ENCODE data around the gene TDRD6. TPM values are rescaled to one million over a fixed set of nuclear protein-coding genes. Genes with fewer than 3 reads are reported as not detected.
A peak's percentile ranks its signal among the peaks of the same experiment; 100 is the strongest.

The TDRD6 gene
- total RNA-seq, 2 donors from 2014 or later, result 0.12 to 0.37 TPM

DNA sequence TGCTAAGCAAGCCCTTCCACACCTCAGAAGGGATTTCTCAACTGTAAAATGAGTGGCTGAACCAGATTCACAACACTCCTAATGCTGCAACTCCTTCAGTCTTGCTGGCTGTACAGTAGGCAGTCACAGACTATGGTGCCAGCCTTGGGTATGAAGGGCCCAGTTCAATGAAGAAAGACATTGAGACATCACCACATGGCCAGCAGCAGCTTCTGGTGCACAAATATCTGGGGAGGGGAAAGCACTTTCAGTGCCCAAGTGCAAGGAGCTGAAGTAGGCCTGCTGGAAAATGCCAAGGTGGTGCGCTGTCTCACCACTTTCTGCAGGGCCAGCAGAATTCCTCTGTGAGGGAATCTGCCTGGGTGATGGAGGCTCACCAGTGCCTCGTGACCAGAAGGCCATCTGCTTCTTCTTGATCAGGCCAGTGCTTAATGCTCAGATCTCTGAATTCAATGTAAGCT is 45.7 kb downstream of the TDRD6 start:
- Histone ChIP-seq H3K4me3 (no peak overlapping the region), H3K9me3 (no peaks in the 10 kb centered on the region), H3K4me1 (peaks cover 0 to 10% of the 10 kb centered on the region in 2 donors), H3K27me3 (no peaks in the 10 kb centered on the region), H3K27ac (no peak overlapping the region), H3K36me3 (no peaks in the 10 kb centered on the region)
- TF ChIP-seq, protein P1, sequence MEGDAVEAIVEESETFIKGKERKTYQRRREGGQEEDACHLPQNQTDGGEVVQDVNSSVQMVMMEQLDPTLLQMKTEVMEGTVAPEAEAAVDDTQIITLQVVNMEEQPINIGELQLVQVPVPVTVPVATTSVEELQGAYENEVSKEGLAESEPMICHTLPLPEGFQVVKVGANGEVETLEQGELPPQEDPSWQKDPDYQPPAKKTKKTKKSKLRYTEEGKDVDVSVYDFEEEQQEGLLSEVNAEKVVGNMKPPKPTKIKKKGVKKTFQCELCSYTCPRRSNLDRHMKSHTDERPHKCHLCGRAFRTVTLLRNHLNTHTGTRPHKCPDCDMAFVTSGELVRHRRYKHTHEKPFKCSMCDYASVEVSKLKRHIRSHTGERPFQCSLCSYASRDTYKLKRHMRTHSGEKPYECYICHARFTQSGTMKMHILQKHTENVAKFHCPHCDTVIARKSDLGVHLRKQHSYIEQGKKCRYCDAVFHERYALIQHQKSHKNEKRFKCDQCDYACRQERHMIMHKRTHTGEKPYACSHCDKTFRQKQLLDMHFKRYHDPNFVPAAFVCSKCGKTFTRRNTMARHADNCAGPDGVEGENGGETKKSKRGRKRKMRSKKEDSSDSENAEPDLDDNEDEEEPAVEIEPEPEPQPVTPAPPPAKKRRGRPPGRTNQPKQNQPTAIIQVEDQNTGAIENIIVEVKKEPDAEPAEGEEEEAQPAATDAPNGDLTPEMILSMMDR (IDR thresholded peaks at IDR 0.05), result no peak
- no peak for DNase-seq (ENCODE audit: low spot score)

DNA sequence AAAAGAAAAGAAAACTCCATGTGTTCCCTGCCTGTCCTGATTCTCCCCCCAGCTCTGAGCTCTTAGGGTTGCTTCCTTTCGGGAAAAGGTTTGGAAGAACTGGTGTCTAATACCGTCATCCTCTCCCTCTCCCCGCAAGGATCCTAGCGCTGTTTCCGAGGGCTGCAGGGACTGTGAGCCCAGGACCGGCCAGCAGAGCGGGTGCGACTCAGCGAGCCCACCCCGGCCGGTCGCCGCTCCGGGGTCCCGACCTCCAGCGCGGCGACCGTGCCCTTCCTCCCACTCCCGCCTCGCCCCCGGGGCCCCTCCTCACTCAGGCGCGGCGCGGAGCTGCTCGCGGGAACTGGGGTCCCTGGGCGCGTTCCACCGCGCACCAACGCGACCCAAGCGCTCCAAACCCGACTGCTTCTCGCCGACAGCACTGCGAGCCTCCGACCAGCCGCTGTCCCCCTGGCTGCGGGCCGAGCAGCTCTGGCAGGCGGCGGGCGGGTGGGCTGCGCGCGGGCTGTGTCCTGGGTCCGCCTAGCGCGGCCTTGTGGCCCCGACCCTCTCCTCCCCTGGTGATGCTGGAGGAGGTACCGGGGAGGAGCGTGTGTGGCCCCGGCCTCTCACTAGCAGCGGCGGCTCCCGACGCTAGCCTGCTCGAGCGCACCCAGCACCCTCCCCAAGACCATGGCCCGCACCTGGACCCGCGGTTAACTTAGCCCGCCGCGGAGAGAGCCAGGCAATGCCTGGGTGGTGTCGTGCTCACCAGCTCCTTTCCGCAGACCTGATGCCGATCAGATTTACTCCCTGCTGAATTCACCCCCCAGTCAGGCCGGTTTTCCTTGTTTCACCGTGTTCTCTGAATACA is 47.4 kb downstream of the TDRD6 start, which contains the start of gene PLA2G7:
Gene PLA2G7 (minus strand): TSS at position 509 of the 853 bp plus-strand sequence. CDS start 12,484 bp downstream, outside the sequence.
- peak within 1 kb of the TSS in 1 of 2 donors; percentile 14 for H3K27ac ChIP-seq
- TF ChIP-seq, protein P1 (IDR thresholded peaks at IDR 0.05), result peak in 1 of 2 donors; percentile 16
- H3K4me1 ChIP-seq, result peaks cover 0 to 10% of the 10 kb centered on the region in 2 donors
- no peaks in the 10 kb centered on the region for H3K27me3 ChIP-seq
- DNase-seq (ENCODE audit: low spot score), result no peak
- H3K9me3 ChIP-seq, result no peaks in the 10 kb centered on the region
- peak within 1 kb of the TSS; percentile 44 to 70 for H3K4me3 ChIP-seq
- no peaks in the 10 kb centered on the region for H3K36me3 ChIP-seq

DNA sequence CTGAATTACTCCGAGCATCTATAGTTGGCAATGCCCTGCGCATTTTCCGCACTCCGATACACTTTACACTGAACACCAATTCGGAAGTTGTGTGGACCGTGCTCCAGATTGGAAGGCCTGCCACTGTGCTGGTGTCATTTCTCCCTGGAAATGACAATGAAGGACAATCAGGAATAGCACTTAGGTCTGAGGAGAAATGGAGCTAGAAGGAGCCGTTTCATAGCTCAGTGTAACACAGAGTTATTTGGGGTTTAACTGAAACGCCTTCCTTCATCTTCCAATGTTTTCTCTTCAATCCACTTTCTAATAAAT is 48.0 kb downstream of the TDRD6 start:
- TF ChIP-seq, protein P1 (IDR thresholded peaks at IDR 0.05), result no peak
- Histone ChIP-seq H3K4me3 (peak overlapping the region; percentile 44 to 70), H3K27me3 (no peaks in the 10 kb centered on the region), H3K4me1 (peaks cover 0 to 10% of the 10 kb centered on the region in 2 donors), H3K36me3 (no peaks in the 10 kb centered on the region), H3K9me3 (no peaks in the 10 kb centered on the region), H3K27ac (no peak overlapping the region)
- DNase-seq (ENCODE audit: low spot score), result no peak

DNA sequence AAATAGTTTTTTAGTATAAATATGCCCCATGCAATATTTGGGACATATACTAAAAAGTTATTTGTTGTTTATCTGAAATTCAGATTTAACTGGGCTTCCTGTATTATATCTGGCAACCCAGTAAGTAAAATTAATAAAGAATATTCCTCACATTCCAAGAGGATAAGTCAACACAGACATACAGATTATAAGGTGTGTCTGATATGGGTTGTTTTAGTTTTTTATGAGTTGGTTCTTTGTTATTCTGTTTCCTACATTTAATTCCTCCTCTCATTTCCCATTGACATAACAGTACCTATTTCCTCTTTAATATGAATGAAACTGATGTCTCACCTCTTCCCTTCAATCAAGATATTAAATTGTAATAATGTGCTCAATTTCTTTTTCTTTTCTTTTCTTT is 49.2 kb downstream of the TDRD6 start:
- Histone ChIP-seq H3K36me3 (no peaks in the 10 kb centered on the region), H3K9me3 (no peaks in the 10 kb centered on the region), H3K27me3 (no peaks in the 10 kb centered on the region), H3K27ac (no peak overlapping the region), H3K4me1 (peaks cover 0 to 10% of the 10 kb centered on the region in 2 donors), H3K4me3 (no peak overlapping the region)
- DNase-seq (ENCODE audit: low spot score), result no peak
- TF ChIP-seq, protein P1 (IDR thresholded peaks at IDR 0.05), result no peak

DNA sequence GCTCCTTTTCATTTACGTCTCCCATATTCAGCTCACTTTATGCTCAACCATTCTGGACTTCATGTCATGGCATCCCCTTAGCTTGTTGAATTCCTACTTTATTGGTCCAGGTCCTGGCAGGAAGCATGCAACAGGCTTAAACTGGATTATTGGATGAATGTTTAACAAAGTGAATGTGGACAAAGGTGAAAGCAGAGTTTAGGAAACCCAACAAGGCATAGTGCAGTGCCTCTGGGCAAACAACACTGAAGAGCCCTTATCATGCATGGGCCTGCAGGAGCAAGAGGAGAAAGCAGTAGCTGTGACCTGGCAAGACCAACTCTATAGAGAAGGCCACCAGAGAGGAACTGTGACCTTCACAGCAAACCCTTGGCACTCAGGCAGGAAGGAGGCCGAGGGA is 53.8 kb downstream of the TDRD6 start:
- no peak for DNase-seq (ENCODE audit: low spot score)
- no peaks in the 10 kb centered on the region for H3K36me3 ChIP-seq
- TF ChIP-seq, protein P1 (IDR thresholded peaks at IDR 0.05), result no peak
- H3K27ac ChIP-seq, result no peak overlapping the region
- no peaks in the 10 kb centered on the region for H3K4me1 ChIP-seq
- H3K9me3 ChIP-seq, result no peaks in the 10 kb centered on the region
- no peaks in the 10 kb centered on the region for H3K27me3 ChIP-seq
- no peak overlapping the region for H3K4me3 ChIP-seq

All from right atrium auricular region (tissue), 2 donors.